HG02759 (cell line): ENCODE results near the gene GRB10.

ENCODE experiments used
- ATAC-seq: cut with Tn5 transposase; IDR thresholded peaks from one replicate; pipeline ENCODE4 v1.9.1; 2021; ENCODE audit warnings: mild to moderate bottlenecking, moderate library complexity; ENCODE audit not compliant: unreplicated experiment

Gene GRB10

DNA sequence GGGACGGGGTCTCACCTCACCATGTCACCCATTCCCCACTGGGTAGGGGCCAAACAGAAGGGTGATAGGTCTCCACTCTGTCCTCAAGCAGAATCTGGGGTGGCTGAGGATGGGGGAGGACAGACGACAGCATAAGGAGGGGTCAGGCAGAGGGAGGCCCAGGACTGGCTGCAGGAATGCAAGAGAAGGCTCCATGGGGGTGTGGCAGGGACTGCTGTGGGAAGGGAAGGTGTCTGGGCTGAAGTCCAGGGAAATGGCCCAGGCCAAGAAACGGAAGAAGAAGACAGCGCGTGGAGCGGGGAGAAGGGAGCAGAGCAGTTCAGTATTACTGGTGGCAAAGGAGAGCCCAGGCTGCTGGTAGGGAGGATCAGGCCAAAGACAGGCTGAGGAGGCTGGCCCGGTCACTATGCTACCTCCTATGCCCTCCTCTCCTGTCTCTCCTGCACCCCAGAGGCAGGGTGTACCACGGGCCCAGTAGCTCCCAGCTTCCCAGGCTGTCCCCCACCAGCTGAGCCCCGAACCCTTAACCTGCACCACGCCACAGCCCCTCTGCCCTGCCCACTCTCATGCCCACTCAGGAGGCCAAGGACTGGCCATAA is 60.9 kb downstream of the GRB10 start:
- ATAC-seq: no peak

DNA sequence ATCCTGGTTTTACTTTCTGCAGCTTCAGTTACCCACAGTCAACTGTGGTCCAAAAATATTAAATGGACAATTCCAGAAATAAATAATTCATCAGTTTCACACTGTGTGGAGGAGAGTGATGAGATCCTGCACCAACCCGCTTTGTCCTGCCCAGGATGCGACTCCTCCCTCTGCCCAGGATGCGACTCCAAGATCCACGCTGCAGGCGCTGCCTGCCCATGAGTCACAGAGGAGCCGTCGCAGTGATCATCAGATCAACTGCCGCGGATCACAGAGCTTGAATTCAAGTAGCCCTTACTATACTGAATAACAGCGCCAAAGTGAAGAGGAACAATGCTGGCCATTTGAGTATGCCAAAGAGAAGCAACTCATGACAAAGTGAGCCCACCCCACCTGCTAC is 61.5 kb downstream of the GRB10 start:
- ATAC-seq: no peak

DNA sequence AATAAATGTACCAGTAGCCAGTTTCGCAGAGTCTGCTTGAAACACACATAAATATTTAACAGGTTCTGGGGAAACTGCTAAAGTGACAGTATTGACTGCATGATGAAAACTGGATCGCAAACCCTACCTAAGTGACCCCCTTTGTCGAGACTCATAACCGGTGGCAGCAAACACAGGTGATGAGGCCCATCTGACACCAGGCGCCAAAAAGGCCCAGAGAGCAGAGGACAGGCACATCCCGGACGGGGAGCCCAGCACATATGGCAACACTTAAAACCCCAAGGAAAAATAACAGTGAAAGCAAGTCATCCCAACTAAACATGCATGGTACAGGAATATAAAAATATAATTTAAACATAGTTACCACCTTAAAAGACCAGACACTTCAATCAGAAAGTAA is 62.4 kb downstream of the GRB10 start:
- no peak for ATAC-seq

DNA sequence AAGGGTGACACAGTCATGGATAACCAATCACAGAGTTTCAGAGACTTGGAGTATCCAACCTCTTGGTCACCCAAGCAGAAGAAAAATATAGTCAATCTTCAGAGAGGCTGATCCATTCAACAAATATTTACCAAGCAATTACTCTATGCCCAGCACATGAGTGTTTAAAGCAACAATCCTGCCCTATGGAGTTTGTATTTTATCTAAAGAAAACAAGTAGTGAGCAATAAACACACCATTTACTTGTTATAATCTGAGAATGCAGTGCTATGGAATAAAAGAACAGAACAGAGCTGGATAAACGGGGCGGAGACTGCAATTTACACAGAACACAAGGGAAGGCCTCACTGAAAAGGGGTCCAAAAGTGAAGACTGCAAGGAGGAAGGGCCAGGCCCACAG is 63.8 kb downstream of the GRB10 start:
- ATAC-seq: no peak

DNA sequence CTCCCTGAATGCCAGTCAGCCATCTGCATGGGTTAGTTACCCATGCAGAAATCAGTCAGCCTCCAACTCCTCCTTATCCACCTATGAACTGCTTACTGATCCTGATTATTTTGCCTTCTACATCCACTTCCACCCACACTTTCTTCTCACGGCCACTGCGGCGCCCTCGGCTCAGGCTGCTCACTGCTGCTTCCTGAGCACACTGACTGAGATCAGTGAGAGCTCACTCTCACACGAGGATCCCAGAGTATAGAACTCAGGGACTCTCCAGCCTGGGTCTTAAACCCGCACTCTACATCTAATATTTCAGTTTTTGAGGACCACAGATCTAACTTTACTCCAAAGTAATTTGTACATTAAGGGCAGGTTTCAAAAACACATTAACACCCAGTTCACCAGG is 64.4 kb downstream of the GRB10 start:
- no peak for ATAC-seq

DNA sequence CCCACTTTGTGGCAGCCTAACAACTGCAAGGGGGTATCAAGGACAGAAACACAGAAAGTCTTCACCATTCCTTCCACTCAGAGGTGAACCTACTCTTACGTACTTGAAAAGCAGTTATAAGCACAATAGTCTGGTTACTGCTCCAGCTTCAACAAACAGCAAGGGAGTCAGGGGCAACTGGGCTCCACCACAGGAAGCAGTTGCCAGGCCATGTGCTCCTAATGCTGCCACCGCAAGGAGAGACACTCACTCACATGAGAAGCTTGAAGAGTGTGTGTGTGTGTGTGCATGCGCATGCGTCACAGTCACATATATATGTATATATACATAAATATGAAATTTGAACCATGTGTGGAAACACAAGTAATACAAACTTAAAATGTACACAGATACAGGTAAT is 65.5 kb downstream of the GRB10 start:
- no peak for ATAC-seq

DNA sequence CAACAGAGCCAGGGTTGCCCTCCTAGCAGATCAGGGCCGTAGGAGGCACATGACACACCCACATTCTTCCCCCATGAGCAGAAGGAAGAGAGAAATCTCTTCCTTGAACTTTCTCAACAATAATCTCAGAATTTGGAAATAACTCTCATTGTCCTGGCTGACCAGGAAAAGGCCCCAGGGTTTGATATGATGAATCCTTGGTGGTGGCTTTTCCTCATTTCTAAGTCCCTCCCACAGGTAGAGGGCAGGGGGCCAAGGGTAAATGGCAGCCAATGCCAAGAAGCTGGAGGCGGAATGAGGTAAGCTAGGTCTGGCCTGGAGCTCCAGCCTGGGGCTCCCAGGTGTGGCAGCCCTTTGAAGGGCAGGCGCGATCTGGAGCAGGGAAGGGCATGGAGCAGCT is 67.8 kb downstream of the GRB10 start:
- no peak for ATAC-seq

DNA sequence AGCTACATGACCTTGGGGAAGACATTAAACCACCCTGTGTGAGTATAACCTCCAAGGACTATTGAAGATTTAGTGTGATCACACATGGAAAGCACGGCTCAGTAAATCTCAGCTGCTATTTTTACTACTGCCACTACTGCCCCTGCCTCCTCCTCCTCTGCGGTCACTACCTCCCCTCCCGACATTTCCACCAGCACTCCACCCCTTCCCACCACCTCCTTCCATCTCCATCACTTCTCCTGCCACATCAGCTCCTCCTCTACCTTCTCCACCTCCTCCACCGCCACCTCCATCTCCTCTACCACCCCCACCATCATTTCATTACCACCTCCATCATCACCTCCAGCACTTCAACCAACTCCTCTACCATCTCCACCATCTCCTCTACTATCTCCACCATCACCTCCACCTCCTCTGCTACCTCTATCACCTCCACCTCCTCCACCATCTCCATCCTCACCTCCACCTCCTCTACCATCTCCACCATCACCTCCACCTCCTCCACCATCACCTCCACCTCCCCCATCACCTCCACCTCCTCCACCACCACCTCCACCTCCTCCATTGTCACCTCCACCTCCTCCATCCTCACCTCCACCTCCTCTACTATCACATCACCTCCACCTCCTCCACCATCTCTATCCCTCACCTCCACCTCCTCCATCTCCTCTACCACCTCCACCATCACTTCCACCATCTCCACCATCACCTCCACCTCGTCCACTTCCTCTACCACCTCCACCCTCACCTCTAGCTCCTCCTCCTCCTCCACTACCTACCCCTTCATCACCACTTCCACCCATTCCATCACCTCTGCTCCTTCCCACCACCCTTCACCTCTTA is 69.4 kb downstream of the GRB10 start:
- ATAC-seq: no peak

DNA sequence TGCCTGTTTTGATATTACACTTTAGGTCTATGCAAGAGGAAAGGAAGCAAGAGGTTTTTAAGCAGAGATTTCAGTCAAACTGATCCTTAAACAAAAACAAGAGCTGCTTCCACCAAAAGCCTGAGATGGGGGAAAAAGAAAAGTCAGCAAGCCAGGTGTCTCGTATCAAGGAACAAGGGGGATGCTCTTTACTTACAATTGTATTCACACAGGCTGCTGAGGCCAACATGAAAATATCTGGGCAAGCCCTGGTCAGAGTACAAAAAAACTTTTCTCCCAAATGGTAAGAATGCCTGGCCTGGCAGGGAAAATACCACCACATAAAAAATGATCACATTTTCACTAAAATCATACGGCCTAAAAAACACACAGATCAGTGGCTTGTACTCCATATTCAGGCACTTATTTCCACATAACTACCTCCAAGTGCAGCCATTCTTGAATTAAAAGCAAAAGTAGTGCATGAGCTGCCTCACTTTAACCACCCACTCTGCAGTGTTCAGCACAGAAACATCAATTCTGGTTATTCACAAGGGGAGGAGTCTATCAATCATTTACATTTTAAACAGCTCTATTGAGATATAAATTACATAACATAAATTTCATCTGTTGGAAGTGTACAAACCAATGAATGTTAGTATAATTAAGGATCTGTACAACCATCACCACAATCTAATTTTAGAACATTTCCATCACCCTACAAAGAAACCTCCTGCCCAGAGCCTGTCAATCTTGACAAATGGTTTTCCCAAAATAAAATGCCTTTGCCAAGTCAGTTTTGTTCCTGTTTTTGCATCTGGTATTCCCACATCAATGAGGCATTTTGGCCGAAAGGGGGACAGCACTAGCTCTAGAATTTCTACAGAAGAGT is 70.2 kb downstream of the GRB10 start:
- ATAC-seq: no peak

DNA sequence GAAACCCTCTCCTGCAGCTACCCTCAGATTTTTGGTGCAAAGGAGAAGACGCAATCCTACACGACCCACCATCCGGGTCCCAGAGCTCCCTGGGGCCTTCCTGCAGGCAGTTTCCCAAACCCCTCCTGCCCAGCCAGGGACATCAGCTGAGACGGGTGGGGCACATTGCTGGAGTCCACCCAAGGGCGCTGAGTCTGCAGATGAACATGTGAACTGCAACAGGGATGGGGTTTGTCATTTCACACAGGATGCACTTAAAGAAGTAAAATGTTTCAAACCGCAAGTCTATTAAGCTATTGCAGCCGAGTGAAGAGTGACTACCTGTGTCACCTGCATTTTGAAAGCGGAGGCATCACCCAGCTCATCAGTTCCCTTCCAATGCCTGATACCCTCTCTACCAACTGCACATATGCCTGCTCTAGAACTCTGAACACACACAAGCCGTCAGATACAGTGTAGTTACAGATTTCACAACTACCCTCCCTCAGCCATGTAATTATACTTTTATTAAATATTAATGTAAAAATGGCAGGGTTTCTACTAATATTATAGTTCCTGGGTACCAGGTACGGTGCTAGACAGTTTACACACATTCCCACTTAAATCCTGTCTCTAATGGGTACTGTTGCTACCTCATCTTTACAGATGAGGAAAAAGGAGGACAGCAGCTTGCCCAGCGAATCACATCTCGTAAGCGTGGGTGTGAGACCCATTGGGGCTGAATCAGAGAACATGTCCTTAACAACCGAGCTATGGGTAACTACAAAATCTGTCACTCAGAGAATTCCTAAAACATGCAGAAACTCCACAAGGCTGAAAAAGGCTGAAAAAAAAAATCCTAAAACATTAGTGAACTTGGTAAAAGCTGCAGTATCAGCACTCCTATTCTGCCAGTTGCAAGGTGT is 71.2 kb downstream of the GRB10 start:
- ATAC-seq: no peak

DNA sequence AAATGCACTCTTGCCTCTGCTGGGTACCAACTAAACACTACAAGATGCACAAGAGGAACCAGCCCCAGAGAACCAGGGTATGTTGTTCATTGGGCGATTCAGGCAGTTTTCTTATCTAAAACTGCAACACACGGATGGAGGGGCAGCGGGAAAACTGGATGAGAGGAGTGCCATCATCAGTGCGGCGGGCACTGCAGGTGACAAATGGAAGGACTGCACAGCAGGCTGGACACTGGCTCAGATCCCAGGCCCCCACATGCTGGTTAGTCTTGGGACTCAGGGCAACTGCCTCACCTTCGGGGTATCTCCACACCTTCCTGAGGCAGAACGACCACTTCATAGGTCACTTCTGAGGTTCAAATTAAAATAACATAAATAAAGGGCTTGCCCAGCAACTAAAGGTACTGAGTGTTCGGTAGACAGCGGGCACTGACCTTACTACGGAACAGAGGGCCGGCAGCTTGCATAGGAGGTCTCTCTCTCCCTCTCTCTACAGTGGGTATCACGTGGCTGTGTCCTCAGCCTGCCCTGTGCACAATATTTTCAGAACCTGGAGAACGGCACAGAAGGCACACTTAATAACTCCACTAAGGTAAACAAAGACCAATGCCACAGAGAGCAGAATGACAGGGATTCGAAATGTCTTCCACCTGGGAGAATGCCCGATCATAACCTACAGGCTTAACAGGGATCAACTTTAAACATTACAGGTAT is 72.1 kb downstream of the GRB10 start:
- ATAC-seq: no peak

DNA sequence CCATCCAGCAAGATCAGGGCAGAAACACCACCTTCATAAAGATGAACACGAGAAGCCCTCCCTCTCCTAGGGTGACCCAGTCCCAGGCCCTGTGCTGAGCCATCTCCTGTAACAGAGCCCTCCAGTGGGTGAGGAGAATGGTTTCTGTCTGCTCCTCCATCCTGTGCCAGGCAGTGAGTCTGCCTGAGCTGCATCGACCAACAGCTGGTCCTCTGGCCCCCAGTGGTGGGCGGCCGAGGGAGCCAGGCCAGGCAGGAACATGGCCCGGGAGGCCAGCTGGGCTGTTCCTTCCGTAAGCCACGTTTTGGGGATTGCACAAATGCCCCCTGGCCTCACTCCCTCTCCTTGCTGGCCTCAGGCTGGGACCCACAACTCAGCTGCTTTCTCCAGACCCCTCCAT is 73.5 kb downstream of the GRB10 start:
- no peak for ATAC-seq

DNA sequence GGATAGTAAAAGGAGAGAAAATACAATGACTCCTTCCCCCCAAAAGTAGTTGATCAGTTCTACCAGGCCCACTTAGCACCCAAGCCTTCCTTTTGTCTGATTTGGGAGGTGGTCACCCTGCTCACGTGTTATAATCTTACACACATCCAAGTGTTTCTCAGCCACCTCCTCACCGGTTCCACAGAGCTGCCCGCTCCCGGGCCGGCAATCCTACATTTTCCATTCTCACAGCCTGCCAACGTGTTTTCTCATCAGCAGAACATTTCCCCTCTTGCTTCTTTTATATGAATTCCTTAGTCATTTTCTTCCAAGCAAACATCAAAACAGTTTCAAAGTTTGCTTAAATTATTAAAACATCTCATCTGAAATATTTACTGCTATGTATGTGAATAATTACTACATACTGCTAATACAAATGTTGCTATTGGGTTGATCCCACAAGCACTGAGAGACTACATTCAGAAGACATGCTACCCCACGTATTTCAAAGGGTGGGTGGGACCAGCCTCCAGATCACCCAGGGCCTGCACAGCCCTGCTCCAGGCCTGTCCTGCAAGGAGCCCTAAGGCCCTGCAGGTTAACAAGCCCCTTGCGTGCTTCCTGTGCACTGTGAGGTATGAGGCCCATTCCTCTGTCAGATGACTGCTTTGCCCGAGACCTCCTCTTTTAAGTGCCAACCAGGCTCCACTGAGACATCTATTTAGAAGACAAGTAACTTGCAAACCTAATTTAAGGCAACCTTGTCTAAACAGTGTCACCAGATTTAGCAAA is 75.3 kb downstream of the GRB10 start:
- no peak for ATAC-seq

DNA sequence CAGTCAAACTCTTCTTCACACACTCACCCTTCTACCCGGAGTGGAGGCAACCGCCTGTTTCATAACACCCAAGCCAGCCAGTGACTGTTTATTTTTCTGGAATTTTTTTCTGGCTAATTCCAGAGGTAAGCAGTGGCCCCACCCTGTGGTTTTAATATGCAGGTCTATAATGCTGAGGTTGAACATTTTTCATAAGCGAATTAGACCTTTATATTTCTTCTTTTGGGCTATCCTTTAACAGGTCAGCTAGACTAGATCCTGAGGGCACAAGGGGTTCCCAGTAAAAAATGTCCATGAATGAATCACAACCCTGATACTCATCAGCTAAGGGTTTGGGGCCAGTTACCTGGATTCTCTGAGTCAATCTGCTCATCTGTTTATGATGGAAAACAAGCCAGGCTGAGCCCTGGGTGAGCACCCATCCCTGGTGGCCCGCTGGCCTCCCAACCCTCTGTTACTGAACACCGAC is 76.2 kb downstream of the GRB10 start:
- no peak for ATAC-seq

DNA sequence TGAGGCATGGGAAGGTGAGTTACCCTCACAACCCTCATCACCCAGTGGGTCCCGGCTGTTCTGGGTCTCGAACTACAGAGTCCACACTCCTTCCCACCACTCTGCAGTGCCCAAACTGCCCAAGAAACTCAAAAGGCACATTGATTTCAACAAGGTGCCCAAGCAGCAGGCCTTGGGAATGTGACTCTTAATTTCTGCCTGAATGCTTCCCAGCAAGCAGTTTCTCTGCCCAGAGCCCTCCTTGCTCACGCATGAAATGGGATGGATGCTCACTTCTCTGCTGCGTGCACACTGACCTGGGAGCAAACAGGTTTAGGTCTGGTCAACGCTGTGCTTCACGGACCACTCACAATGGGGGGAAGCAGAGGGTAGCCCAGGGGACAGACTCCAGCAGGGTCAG is 77.9 kb downstream of the GRB10 start:
- no peak for ATAC-seq

DNA sequence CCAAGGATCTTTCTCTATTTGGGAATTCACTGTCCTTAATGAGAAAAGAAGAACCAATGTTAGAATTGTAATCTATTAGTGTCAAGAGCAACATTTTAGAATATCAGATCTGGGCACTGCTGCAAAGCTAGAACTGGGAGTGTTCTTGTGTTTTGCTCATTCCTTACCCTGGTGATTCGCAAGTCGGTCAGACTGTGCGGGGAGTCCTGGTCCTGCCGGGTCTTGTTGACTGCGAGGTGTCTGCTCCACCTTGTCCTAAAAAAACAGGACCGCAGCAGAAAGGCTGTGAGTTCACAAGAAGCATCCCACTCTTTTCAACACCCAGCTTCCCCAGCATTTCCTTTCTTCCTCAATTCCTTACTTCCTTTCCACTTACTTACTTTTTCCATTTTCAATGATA is 79.0 kb downstream of the GRB10 start:
- no peak for ATAC-seq

DNA sequence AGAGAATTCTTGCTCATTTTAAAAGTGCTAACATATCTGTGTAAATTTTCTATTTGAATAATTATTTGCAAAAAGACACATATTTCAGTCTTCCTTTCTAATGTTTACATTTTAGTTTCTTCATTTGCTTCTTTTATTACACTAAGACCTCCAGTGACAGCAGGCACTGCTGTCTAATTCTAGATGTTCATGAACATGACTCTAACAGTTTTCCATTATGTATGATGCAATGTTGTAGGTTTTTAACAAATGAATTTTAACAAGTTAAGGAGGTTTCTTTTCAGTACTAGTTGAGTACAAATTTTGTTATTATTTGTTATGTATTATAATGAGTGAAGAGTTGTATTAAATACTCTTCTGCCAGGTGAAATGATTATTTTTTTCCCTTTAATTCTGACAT is 83.6 kb downstream of the GRB10 start:
- no peak for ATAC-seq

DNA sequence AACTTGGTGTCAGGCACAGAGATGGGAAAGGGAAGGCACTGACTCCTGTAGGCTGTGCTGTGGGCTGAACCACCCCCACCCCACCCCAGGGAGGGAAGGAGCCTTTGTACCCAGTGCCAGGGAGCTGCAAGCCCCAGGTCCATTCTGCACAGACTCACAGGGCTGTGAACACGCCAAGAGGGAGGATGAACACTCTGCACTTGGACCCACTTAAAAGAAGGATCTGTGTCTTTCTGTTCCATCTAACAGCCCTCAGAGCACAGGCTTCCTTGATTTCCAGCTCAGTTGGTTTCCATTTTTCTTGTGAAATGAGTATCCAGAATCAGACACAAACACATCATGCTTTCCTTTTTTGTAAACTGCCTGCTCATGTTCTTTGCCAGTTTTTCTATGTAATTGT is 84.9 kb downstream of the GRB10 start:
- ATAC-seq: no peak
